ENCODE results near the gene FBXO17. TPM values are rescaled to one million over a fixed set of nuclear protein-coding genes. Genes with fewer than 3 reads are reported as not detected.
A peak's percentile ranks its signal among the peaks of the same experiment; 100 is the strongest.

The FBXO17 gene
- polyA plus RNA-seq, 2 of the 4 experiments (the other 2 are of a cell fraction), result 68.1 to 112 TPM

DNA sequence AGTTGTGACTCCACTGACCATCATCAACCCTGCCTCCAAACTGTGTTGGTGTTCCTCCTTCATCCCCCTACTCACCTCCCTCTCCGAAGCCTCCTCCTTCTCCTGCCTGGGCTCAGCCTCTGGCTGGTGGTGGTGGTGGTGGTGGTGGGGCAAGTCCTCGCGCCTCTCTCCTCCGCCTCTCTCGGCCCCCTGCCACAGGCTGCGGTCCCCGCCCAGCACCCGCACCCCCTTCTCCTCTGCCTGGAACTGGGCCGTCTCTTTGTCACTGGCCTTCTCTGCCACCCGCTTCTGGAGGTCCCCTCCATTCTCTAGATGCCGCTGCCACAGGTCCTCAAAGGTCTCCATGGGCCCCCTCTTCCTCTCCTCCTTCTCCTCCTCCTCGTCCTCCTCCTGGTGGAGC lies 65.1 kb downstream of the FBXO17 start:
- Histone ChIP-seq H3K4me3 (no peak overlapping the region), H3K4me1 (no peaks in the 10 kb centered on the region), H3K9me3 (peaks cover 10% of the 10 kb centered on the region), H3K4me2 (no peak overlapping the region), H3K27ac (no peak overlapping the region)
- no peak; the same call in 1 of the 2 replicates for TF ChIP-seq POLR2A (IDR thresholded peaks at IDR 0.05; ENCODE audit: low read length)
- CTCF ChIA-PET, result interaction anchor here (5.7 to 6.3 kb wide), 2 partner anchors 20 kb away, joined by 56 to 59 read pairs; partner anchors contain the start of genes MRPS12 and SARS2
- POLR2A ChIA-PET, result no interaction called here
- FAIRE-seq, result no peak
- WGBS (ENCODE audit: missing lambda C conversion rate), result 96% methylated on average over 12 of the region's 12 CpGs
- DNase-seq (ENCODE audit: low read depth in 1 of 2, low spot score in 1 of 2), result no peak
- peak in 1 of 2 experiments; percentile 1; a peak in 2 of 6 replicates for ATAC-seq

DNA sequence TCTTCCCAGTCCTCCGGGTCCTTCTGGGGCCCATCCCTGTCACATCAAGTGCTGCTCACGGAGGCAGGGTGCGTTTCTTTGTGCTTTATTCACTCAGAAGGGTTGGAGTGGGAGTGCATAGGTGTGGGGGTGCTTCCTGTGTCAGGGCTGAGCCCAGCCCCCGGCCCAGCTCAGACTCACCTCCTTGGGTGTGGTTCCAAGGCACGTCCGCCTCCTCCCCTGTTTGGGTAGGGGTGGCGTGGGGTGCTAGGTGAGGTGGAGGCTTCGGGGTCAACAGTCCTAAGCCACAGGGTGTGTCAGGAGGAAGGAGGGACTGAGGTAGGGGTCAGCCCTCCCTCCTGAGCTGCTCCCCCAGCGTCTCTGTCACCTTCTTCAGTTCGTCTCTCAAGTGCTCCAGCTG lies 66.6 kb downstream of the FBXO17 start:
- ChIA-PET CTCF (interaction anchor here (0.6 to 6.3 kb wide), 6 partner anchors 9 to 434 kb away, joined by 3 to 59 read pairs (median 8); partner anchors contain the start of genes MRPS12, NFKBIB and SARS2), POLR2A (interaction anchor here (0.8 kb wide), 1 partner anchor 22 kb away, joined by 3 read pairs; the partner anchor contains the start of genes MRPS12 and SARS2)
- peak; percentile 80 for TF ChIP-seq POLR2AphosphoS2 (conservative IDR thresholded peaks at IDR 0.05; ENCODE audit: low read length)
- no peak for TF ChIP-seq POLR2A (IDR thresholded peaks at IDR 0.05; ENCODE audit: low read length)
- TF ChIP-seq RFX5 (IDR thresholded peaks at IDR 0.05), result no peak
- peaks cover 10% of the 10 kb centered on the region for H3K4me1 ChIP-seq
- no peak for ATAC-seq
- H3K9me3 ChIP-seq, result peaks cover 10% of the 10 kb centered on the region
- no peak overlapping the region for H3K4me2 ChIP-seq
- FAIRE-seq, result no peak
- H3K4me3 ChIP-seq, result no peak overlapping the region
- no peak for DNase-seq (ENCODE audit: low read depth in 1 of 2, low spot score in 1 of 2)
- no peak overlapping the region for H3K27ac ChIP-seq
- 94% methylated on average over 10 of the region's 10 CpGs for WGBS (ENCODE audit: missing lambda C conversion rate)

DNA sequence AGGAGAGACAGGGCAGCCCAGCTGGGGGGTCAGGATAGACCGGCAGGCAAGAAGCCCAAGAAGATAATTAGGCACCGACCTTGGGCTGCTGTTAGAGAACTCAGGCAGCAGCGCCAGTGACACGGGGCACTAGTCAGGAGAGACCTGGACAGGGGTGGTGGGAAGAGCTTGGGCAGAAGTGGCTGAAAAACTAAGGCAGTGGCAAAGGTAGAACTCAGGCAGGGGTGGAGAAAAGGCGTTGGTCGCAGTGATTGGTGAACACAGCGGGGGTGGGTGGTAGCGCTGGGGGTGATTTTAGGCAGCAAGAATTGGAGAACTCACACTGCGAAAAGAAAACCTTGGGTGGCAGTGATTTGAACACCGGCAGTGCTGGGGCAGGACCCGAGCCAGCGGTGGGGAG lies 67.9 kb downstream of the FBXO17 start:
- Histone ChIP-seq H3K9me3 (peaks cover 10% of the 10 kb centered on the region), H3K27ac (no peak overlapping the region), H3K4me2 (no peak overlapping the region), H3K4me1 (peaks cover 10% of the 10 kb centered on the region), H3K4me3 (no peak overlapping the region)
- no peak for FAIRE-seq
- TF ChIP-seq ZC3H11A (IDR thresholded peaks at IDR 0.05), result no peak
- no peak for ATAC-seq
- DNase-seq (ENCODE audit: low read depth in 1 of 2, low spot score in 1 of 2), result no peak
- WGBS (ENCODE audit: missing lambda C conversion rate), result 91% methylated on average over 12 of the region's 12 CpGs
- ChIA-PET POLR2A (no interaction called here), CTCF (interaction anchor here (1.0 to 6.3 kb wide), 4 partner anchors 11 to 25 kb away, joined by 5 to 59 read pairs (median 20); partner anchors contain the start of genes MRPS12 and SARS2)

DNA sequence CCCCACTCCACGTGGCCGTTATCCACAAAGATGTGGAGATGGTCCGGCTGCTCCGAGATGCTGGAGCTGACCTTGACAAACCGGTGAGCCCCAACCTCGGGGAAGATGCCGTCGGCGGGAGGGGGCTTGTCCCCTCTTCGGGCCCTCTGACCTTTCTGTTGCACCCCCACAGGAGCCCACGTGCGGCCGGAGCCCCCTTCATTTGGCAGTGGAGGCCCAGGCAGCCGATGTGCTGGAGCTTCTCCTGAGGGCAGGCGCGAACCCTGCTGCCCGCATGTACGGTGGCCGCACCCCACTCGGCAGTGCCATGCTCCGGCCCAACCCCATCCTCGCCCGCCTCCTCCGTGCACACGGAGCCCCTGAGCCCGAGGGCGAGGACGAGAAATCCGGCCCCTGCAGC lies 68.3 kb downstream of the FBXO17 start:
- no peak overlapping the region for H3K27ac ChIP-seq
- CTCF ChIA-PET, result interaction anchor here (1.0 to 6.3 kb wide), 5 partner anchors 11 to 30 kb away, joined by 3 to 59 read pairs (median 11); partner anchors contain the start of genes MRPS12 and SARS2
- H3K4me2 ChIP-seq, result no peak overlapping the region
- no peak for FAIRE-seq
- no peak for DNase-seq (ENCODE audit: low read depth in 1 of 2, low spot score in 1 of 2)
- POLR2A ChIA-PET, result interaction anchor here (1.0 kb wide), 1 partner anchor 24 kb away, joined by 3 read pairs; the partner anchor contains the start of gene MRPS12
- TF ChIP-seq, protein P1, sequence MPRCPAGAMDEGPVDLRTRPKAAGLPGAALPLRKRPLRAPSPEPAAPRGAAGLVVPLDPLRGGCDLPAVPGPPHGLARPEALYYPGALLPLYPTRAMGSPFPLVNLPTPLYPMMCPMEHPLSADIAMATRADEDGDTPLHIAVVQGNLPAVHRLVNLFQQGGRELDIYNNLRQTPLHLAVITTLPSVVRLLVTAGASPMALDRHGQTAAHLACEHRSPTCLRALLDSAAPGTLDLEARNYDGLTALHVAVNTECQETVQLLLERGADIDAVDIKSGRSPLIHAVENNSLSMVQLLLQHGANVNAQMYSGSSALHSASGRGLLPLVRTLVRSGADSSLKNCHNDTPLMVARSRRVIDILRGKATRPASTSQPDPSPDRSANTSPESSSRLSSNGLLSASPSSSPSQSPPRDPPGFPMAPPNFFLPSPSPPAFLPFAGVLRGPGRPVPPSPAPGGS (IDR thresholded peaks at IDR 0.05), result no peak
- no peak for TF ChIP-seq EHMT2 (IDR thresholded peaks at IDR 0.05; ENCODE audit: low read depth)
- TF ChIP-seq HDAC2 (IDR thresholded peaks at IDR 0.05), result no peak
- no peak for TF ChIP-seq HOXB5 (CRISPR knock-in tag; IDR thresholded peaks at IDR 0.05)
- no peak for TF ChIP-seq TP53 (CRISPR knock-in tag; IDR thresholded peaks at IDR 0.05)
- no peak for TF ChIP-seq HEYL (CRISPR knock-in tag; IDR thresholded peaks at IDR 0.05)
- TF ChIP-seq, protein P2, sequence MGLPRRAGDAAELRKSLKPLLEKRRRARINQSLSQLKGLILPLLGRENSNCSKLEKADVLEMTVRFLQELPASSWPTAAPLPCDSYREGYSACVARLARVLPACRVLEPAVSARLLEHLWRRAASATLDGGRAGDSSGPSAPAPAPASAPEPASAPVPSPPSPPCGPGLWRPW (IDR thresholded peaks at IDR 0.05), result no peak
- TF ChIP-seq HOXA7 (CRISPR knock-in tag; IDR thresholded peaks at IDR 0.05), result no peak
- no peak for TF ChIP-seq BHLHE40 (IDR thresholded peaks at IDR 0.05; ENCODE audit: low read depth, low read length)
- no peak for TF ChIP-seq SREBF2 (IDR thresholded peaks at IDR 0.05)
- no peak for TF ChIP-seq MYC (IDR thresholded peaks at IDR 0.05; ENCODE audit: borderline replicate concordance, low read length)
- no peak for TF ChIP-seq TFCP2L1 (CRISPR knock-in tag; IDR thresholded peaks at IDR 0.05)
- no peak for TF ChIP-seq NFE2L2 (conservative IDR thresholded peaks at IDR 0.05; ENCODE audit: low read length)
- TF ChIP-seq RCOR1 (IDR thresholded peaks at IDR 0.05; ENCODE audit: low read depth, low read length), result no peak
- TF ChIP-seq, protein P3, sequence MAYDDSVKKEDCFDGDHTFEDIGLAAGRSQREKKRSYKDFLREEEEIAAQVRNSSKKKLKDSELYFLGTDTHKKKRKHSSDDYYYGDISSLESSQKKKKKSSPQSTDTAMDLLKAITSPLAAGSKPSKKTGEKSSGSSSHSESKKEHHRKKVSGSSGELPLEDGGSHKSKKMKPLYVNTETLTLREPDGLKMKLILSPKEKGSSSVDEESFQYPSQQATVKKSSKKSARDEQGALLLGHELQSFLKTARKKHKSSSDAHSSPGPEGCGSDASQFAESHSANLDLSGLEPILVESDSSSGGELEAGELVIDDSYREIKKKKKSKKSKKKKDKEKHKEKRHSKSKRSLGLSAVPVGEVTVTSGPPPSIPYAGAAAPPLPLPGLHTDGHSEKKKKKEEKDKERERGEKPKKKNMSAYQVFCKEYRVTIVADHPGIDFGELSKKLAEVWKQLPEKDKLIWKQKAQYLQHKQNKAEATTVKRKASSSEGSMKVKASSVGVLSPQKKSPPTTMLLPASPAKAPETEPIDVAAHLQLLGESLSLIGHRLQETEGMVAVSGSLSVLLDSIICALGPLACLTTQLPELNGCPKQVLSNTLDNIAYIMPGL (CRISPR knock-in tag; IDR thresholded peaks at IDR 0.05; ENCODE audit: borderline replicate concordance), result no peak
- peaks cover 10% of the 10 kb centered on the region for H3K4me1 ChIP-seq
- no peak overlapping the region for H3K4me3 ChIP-seq
- ATAC-seq, result no peak
- H3K9me3 ChIP-seq, result peaks cover 10% of the 10 kb centered on the region
- WGBS (ENCODE audit: missing lambda C conversion rate), result 93% methylated on average over 29 of the region's 29 CpGs
